GM23338 (cell line): Measurements from ENCODE around the gene LRRFIP2. TPM values are rescaled to one million over a fixed set of nuclear protein-coding genes. Genes with fewer than 3 reads are reported as not detected.

Source experiments
- ATAC-seq: fragments of 200-7000 bp; cut with Tn5 transposase; 3 replicates; pipeline ENCODE4 v1.9.1; 2020
- DNase-seq: peaks from one replicate; pipeline ENCODE4 v3.0.0-alpha.2; 2015; ENCODE audit warnings: low spot score
- H2AFZ ChIP-seq: fragments of 200-600 bp; sonication (generic); 2 replicates; pipeline ENCODE4 v1.8.0; 2016; ENCODE audit warnings: antibody characterized with exemption, mild to moderate bottlenecking, moderate library complexity
- H3F3A ChIP-seq: fragments of 200-600 bp; sonication (generic); replicated peaks from 2 replicates; pipeline ENCODE4 v1.8.0; 2017; ENCODE audit warnings: antibody characterized with exemption, mixed run types, low read depth
- H3K27ac ChIP-seq: fragments of 200-600 bp; sonication (generic); 2 replicates; pipeline ENCODE4 v1.6.1; 2016; ENCODE audit warnings: low read depth
- H3K27me3 ChIP-seq: fragments of 200-600 bp; sonication (generic); 2 replicates; pipeline ENCODE4 v1.8.0; 2016; ENCODE audit warnings: mild to moderate bottlenecking, mixed run types, moderate library complexity; ENCODE audit not compliant: insufficient read depth
- H3K36me3 ChIP-seq: fragments of 200-600 bp; sonication (generic); 2 replicates; pipeline ENCODE4 v1.8.0; 2016; ENCODE audit warnings: mild to moderate bottlenecking; ENCODE audit not compliant: insufficient read depth
- H3K4me1 ChIP-seq: fragments of 200-600 bp; sonication (generic); 2 replicates; pipeline ENCODE4 v1.8.0; 2016; ENCODE audit warnings: mild to moderate bottlenecking, moderate library complexity; ENCODE audit not compliant: insufficient read depth
- H3K4me2 ChIP-seq: fragments of 200-600 bp; sonication (generic); 2 replicates; pipeline ENCODE4 v1.7.1; 2017; ENCODE audit warnings: mixed run types
- H3K4me3 ChIP-seq: fragments of 200-600 bp; sonication (generic); 2 replicates; pipeline ENCODE4 v1.6.1; 2016; ENCODE audit warnings: mixed run types
- H3K79me2 ChIP-seq: fragments of 200-600 bp; sonication (generic); replicated peaks from 2 replicates; pipeline ENCODE4 v1.8.0; 2017; ENCODE audit warnings: mild to moderate bottlenecking; ENCODE audit not compliant: insufficient read depth
- H3K9me2 ChIP-seq: fragments of 200-600 bp; sonication (generic); 2 replicates; pipeline ENCODE4 v1.8.0; 2017; ENCODE audit not compliant: insufficient read depth
- H4K20me1 ChIP-seq: fragments of 200-600 bp; sonication (generic); replicated peaks from 2 replicates; pipeline ENCODE4 v1.8.0; 2017; ENCODE audit warnings: mild to moderate bottlenecking; ENCODE audit not compliant: insufficient read depth
- H3K27ac Mint-ChIP-seq: 2 replicates; pipeline ENCODE4 v1.8.0; 2020; ENCODE audit warnings: inconsistent platforms, mild to moderate bottlenecking, moderate library complexity, mixed read lengths
- H3K27me3 Mint-ChIP-seq: 3 replicates; pipeline ENCODE4 v1.8.0; 2022; ENCODE audit warnings: low read depth, mild to moderate bottlenecking, moderate library complexity, mixed read lengths, inconsistent platforms; ENCODE audit not compliant: insufficient read depth, poor library complexity
- H3K36me3 Mint-ChIP-seq: 3 replicates; pipeline ENCODE4 v1.8.0; 2021; ENCODE audit warnings: low read depth, mild to moderate bottlenecking, inconsistent platforms, moderate library complexity, mixed read lengths
- H3K4me1 Mint-ChIP-seq: 3 replicates; pipeline ENCODE4 v1.8.0; 2020; ENCODE audit warnings: mild to moderate bottlenecking, inconsistent platforms, mixed read lengths
- H3K4me3 Mint-ChIP-seq: 3 replicates; pipeline ENCODE4 v1.8.0; 2021; ENCODE audit warnings: moderate library complexity, mild to moderate bottlenecking, inconsistent platforms, mixed read lengths
- H3K9me3 Mint-ChIP-seq: 3 replicates; pipeline ENCODE4 v1.8.0; 2020; ENCODE audit warnings: moderate library complexity, mild to moderate bottlenecking, inconsistent platforms, mixed read lengths
- CREB1 ChIP-seq: fragments of 250-450 bp; sonication (Bioruptor Pico); IDR thresholded peaks from 2 replicates; pipeline ENCODE4 v1.5.0; 2020; ENCODE audit warnings: low read depth, mild to moderate bottlenecking, moderate library complexity
- EZH2 ChIP-seq: fragments of 200-600 bp; sonication (generic); IDR thresholded peaks from one replicate; pipeline ENCODE4 v1.8.0; 2017; ENCODE audit warnings: antibody characterized with exemption, mild to moderate bottlenecking, low read depth; ENCODE audit not compliant: unreplicated experiment
- EZH2phosphoT487 ChIP-seq: fragments of 200-600 bp; sonication (generic); IDR thresholded peaks from one replicate; pipeline ENCODE4 v1.8.1; 2018; ENCODE audit warnings: antibody characterized with exemption; ENCODE audit not compliant: unreplicated experiment
- JUNB ChIP-seq: IDR thresholded peaks from one replicate; pipeline ENCODE4 v1.6.1; 2016; ENCODE audit warnings: antibody characterized with exemption; ENCODE audit not compliant: unreplicated experiment
- NANOG ChIP-seq: IDR thresholded peaks from 2 replicates; pipeline ENCODE4 v1.6.1; 2016; ENCODE audit warnings: antibody characterized with exemption, borderline replicate concordance
- POLR2AphosphoS5 ChIP-seq: IDR thresholded peaks from 2 replicates; pipeline ENCODE4 v1.6.1; 2016; ENCODE audit warnings: antibody characterized with exemption, low read depth
- STAT1 ChIP-seq: IDR thresholded peaks from one replicate; pipeline ENCODE4 v1.6.1; 2016; ENCODE audit warnings: antibody characterized with exemption; ENCODE audit not compliant: unreplicated experiment
- ZNF114 ChIP-seq: fragments of 250-450 bp; sonication (Bioruptor Pico); IDR thresholded peaks from 2 replicates; pipeline ENCODE4 v1.5.0; 2020; ENCODE audit warnings: mild to moderate bottlenecking, moderate library complexity
- ZNF331 ChIP-seq: fragments of 250-450 bp; sonication (Bioruptor Pico); IDR thresholded peaks from 2 replicates; pipeline ENCODE4 v1.5.0; 2020; ENCODE audit warnings: low read depth, mild to moderate bottlenecking, moderate library complexity
- ZNF462 ChIP-seq: fragments of 250-450 bp; sonication (Bioruptor Pico); IDR thresholded peaks from 2 replicates; pipeline ENCODE4 v1.5.0; 2020; ENCODE audit warnings: mild to moderate bottlenecking, moderate library complexity
- polyA plus RNA-seq: library from polyadenylated mRNA; unstranded; fragments of >200 nt; fragmentation: Nextera tagmentation; extraction: Ambion mirVana; gene quantifications from 2 replicates; pipeline ENCODE4 v1.2.1, GENCODE V29; 2016
- total RNA-seq: library from RNA; depleted of rRNA; stranded (reverse); fragments of >200 nt; shearing (Covaris generic); gene quantifications from 2 replicates; pipeline ENCODE4 v1.2.3, GENCODE V29; 2014
- TF ChIP-seq, protein P1 (sequence below), 2 experiments: fragments of 200-600 bp in 1 of 2; sonication (generic) in 1 of 2; conservative IDR thresholded peaks; 2 replicates each; pipeline versions ENCODE4 v1.5.1 to v1.6.1; 2016 to 2017; ENCODE audit warnings: antibody characterized with exemption in 2 of 2, low read depth in 2 of 2, mild to moderate bottlenecking in 2 of 2, moderate library complexity in 1 of 2
- TF ChIP-seq, protein P2 (sequence below): IDR thresholded peaks from 2 replicates; pipeline ENCODE4 v1.6.1; 2016; ENCODE audit warnings: antibody characterized with exemption
- TF ChIP-seq, protein P3 (sequence below): IDR thresholded peaks from one replicate; pipeline ENCODE4 v1.6.1; 2018; ENCODE audit warnings: antibody characterized with exemption; ENCODE audit not compliant: unreplicated experiment

The LRRFIP2 gene
- total and polyA plus RNA-seq, 2 experiments from 2014 or later, result 20.3 to 29.0 TPM

DNA sequence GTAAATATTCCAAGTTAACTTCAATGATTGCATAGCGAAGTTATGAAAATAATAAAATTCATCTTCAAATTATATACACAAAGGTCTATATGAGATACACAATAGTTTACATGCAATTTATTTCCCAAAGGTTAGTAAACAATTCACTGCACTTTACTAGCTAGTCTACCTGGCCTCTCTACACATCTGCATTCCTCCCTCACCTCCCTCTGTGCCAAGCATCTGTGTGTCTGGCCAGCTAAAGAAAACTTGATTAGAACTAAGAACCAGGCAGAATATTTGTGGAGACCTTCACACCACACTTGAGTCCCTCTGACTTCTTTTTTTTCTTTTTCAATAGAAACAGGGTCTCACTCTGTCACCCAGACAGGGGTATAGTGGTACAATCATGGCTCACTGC is 61.4 kb downstream of the LRRFIP2 start:
- TF ChIP-seq NANOG (no peak), ZNF331 (CRISPR knock-in tag) (no peak), JUNB (no peak), ZNF114 (no peak), STAT1 (no peak), EZH2phosphoT487 (no peak), ZNF462 (no peak), EZH2 (no peak), POLR2AphosphoS5 (no peak), CREB1 (CRISPR knock-in tag) (no peak)
- TF ChIP-seq, protein P1, sequence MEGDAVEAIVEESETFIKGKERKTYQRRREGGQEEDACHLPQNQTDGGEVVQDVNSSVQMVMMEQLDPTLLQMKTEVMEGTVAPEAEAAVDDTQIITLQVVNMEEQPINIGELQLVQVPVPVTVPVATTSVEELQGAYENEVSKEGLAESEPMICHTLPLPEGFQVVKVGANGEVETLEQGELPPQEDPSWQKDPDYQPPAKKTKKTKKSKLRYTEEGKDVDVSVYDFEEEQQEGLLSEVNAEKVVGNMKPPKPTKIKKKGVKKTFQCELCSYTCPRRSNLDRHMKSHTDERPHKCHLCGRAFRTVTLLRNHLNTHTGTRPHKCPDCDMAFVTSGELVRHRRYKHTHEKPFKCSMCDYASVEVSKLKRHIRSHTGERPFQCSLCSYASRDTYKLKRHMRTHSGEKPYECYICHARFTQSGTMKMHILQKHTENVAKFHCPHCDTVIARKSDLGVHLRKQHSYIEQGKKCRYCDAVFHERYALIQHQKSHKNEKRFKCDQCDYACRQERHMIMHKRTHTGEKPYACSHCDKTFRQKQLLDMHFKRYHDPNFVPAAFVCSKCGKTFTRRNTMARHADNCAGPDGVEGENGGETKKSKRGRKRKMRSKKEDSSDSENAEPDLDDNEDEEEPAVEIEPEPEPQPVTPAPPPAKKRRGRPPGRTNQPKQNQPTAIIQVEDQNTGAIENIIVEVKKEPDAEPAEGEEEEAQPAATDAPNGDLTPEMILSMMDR (conservative IDR thresholded peaks at IDR 0.05; ENCODE audit: low read depth in 2 of 2), result no peak
- TF ChIP-seq, protein P2, sequence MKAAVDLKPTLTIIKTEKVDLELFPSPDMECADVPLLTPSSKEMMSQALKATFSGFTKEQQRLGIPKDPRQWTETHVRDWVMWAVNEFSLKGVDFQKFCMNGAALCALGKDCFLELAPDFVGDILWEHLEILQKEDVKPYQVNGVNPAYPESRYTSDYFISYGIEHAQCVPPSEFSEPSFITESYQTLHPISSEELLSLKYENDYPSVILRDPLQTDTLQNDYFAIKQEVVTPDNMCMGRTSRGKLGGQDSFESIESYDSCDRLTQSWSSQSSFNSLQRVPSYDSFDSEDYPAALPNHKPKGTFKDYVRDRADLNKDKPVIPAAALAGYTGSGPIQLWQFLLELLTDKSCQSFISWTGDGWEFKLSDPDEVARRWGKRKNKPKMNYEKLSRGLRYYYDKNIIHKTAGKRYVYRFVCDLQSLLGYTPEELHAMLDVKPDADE, result no peak
- TF ChIP-seq, protein P3, sequence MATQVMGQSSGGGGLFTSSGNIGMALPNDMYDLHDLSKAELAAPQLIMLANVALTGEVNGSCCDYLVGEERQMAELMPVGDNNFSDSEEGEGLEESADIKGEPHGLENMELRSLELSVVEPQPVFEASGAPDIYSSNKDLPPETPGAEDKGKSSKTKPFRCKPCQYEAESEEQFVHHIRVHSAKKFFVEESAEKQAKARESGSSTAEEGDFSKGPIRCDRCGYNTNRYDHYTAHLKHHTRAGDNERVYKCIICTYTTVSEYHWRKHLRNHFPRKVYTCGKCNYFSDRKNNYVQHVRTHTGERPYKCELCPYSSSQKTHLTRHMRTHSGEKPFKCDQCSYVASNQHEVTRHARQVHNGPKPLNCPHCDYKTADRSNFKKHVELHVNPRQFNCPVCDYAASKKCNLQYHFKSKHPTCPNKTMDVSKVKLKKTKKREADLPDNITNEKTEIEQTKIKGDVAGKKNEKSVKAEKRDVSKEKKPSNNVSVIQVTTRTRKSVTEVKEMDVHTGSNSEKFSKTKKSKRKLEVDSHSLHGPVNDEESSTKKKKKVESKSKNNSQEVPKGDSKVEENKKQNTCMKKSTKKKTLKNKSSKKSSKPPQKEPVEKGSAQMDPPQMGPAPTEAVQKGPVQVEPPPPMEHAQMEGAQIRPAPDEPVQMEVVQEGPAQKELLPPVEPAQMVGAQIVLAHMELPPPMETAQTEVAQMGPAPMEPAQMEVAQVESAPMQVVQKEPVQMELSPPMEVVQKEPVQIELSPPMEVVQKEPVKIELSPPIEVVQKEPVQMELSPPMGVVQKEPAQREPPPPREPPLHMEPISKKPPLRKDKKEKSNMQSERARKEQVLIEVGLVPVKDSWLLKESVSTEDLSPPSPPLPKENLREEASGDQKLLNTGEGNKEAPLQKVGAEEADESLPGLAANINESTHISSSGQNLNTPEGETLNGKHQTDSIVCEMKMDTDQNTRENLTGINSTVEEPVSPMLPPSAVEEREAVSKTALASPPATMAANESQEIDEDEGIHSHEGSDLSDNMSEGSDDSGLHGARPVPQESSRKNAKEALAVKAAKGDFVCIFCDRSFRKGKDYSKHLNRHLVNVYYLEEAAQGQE, result no peak
- Histone ChIP-seq H3K4me1 (no peaks in the 10 kb centered on the region), H3K27me3 (no peaks in the 10 kb centered on the region), H3K27ac (no peak overlapping the region), H3K4me3 (no peak overlapping the region), H3K9me2 (no peaks in the 10 kb centered on the region), H3K36me3 (no peaks in the 10 kb centered on the region), H3F3A (no peaks in the 10 kb centered on the region), H3K79me2 (no peaks in the 10 kb centered on the region), H2AFZ (no peak overlapping the region), H3K4me2 (no peak overlapping the region), H4K20me1 (no peaks in the 10 kb centered on the region)
- H3K36me3 Mint-ChIP-seq, result no peaks in the 10 kb centered on the region
- peaks cover 3% of the 10 kb centered on the region; the same call in 2 of the 3 replicates for H3K4me1 Mint-ChIP-seq
- no peak overlapping the region for H3K4me3 Mint-ChIP-seq
- DNase-seq (peak; percentile 24), ATAC-seq (peak; percentile 50; the same call in 1 of the 3 replicates)
- H3K27ac Mint-ChIP-seq, result no peak overlapping the region
- H3K27me3 Mint-ChIP-seq, result no peaks in the 10 kb centered on the region
- H3K9me3 Mint-ChIP-seq, result no peaks in the 10 kb centered on the region
